GM21576 (cell line): ENCODE measurements around the gene USP32.
"Not testable (repeated sequence)": the region's sequence is repeated elsewhere in the genome, so short reads cannot be mapped to it uniquely, and the experiment has no call there.

Experiments used
- ATAC-seq: cut with Tn5 transposase; IDR thresholded peaks from one replicate; pipeline ENCODE4 v1.9.1; 2021; ENCODE audit warnings: mild to moderate bottlenecking, moderate library complexity; ENCODE audit not compliant: unreplicated experiment

The USP32 gene

DNA sequence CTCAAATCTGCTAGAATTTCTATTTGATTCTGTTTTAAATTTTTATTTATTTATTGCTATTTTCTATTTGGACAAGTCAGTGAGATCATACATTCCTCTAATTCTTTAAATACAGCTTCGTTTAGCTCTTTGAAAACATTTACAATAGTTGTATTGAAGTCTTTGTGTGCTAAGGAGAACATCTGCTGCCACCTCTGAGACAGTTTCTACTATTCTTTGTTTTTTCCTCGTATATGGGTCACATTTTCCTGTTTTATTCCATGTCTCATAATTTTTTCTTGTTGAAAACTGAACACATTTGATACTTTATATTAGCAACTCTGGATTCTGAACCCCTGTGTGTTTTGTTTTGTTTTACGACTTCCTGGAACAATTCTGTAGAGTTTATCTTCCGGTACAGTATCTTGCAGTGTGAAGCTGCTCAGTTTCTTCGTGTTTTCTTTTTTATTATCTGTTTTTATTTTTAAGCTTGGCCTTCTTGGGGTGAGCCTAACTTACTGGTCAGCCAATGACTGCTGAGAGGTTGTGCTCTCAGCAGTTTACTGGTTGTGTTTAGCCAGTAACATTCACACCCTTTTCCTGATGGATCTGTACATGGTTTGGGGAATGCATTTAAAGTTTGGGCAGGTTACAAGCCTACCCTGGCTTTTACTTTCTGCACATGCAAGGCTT is 143.2 kb downstream of the USP32 start:
- ATAC-seq: no peak

DNA sequence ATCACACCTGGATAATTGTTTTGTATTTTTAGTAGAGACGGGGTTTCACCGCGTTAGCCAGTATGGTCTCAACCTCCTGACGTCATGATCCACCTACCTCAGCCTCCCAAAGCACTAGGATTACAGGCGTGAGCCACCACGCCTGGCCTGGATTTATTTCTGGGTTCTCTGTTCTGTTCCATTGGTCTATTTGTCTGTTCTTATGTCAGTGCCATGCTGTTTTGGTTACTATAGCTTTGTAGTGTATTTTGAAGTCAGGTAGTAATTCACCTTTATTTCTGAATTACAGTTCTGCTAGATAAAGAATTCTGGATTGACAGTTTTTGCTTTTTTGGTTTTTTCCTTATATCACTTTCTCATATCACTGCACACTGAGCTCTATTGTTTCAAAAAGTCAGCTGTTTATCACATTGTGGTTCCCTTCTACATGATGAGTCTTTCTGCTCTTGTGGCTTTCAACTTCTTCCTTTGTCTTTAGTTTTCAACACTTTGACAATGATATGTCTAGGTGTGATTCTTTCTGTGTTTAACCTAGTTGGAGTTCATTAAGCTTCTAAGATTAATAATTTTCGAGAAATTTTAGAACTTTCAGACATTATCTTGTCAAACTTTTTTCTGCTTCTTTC is 144.0 kb downstream of the USP32 start:
- ATAC-seq: no peak

DNA sequence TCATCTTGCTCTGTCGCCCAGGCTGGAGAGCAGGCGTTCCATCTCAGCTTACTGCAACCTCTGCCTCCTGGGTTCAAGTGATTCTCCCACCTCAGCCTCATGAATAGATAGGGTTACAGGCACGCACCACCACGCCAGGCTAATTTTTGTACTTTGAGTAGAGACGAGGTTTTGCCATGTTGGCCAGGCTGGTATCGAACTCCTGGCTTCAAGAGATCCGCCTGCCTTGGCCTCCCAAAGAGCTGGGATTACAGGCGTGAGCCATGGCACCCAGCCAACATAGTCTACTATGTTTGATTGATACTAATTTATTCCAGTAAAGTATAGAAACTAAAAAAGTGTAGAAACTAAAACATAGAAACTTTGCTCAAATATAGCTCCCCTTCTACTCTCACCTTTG is 147.3 kb downstream of the USP32 start:
- no peak for ATAC-seq

DNA sequence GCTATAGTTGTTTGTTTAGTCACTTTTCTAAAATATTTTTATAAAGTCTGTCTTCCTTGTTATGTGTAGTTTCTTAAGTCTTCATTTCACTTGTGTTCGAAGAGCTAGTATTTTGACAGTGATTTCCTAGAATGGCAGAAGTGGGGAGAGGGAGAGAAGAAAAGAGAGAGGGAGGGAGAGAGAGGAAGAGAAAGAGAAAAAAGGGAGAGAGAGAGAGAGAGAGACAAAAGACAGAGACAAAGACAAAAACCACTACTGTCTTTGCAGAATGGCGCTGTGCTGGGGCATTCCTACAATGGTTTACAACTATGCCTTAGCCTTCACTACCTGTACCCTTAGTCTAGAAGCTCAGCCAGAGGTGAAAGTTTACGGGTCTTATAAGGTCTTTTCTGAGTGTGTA is 151.6 kb downstream of the USP32 start:
- no peak for ATAC-seq

DNA sequence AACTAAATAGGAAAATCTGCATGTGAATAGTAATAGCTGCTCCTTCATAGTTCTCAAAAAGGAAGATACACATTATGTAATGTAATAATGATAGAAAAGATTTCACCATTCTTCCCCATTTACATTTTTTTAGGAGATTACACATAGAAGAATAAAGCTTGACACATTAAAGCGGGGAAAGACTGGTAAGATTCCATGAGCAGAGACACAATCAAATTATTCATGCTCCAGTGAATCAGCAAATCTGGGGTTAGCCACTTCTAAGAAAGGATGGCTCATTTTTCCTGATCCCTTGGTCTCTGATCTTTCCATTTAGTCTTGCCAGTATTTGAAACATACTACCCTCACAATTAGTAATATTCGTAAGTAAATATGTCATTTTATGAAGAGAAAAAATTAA is 160.2 kb downstream of the USP32 start:
- ATAC-seq: no peak

DNA sequence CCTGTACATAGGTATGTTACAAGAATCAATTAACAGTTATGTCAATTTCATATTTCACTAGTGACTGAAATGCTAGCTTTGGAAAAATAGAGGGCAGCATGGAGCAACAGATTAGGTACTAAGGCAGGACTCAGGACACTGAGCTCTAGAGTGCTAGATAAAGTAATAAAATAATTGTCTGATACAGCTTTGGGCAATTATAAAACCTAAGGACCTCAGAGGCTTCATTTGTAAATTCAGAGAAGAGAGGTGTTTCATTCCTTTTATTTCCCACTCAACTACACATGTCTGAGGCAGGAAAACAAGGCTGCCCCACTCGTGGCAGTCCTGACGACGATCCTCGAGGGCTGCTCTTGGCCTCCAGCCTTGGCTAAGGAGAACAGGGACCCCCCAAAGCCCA is 160.7 kb downstream of the USP32 start:
- ATAC-seq: no peak

DNA sequence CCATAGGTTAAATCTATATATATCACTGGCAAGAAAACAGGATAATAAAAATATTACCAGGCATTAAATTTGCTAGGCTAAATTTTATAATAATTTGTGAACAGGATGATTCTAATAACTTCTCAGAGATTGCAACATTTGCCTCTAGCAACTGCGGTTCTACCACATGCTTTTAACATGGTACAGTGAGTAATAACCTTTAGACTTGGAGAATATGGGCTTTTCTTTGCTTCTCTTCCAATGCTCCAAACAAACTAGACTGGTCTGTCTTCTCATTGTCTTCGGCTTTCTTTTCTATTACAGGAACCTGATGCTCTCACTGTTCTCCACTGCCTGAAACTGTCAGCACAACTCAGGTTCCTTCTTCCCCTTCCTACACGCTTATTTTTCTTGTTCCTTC is 161.6 kb downstream of the USP32 start:
- ATAC-seq: no peak

DNA sequence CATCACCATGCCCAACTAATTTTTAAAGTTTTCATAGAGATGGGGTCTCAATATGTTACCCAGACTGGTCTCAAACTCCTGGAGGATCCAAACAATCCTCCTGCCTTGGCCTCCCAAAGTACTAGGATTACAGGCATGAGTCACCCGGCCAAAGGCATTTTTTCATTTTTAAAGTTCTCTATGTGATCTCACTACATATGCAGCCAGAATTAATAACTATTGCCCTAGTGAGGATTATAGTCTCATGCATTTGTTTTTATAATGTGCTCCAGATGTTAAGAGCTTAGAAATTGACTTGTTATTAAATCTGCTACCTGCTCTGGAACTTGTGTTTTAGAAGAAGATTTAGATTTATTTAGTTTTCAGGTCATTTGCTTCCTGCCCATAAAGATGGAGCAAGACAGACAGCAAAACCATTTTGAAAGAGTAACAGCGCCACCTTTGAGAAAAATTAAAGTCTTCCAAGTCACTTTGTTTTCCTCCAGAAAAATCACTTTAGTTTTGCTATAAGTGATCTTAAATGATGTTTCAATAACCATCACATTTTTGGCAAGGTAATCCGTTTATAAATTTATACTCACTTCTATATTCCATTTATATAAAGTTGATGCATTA is 162.6 kb downstream of the USP32 start:
- ATAC-seq: no peak

DNA sequence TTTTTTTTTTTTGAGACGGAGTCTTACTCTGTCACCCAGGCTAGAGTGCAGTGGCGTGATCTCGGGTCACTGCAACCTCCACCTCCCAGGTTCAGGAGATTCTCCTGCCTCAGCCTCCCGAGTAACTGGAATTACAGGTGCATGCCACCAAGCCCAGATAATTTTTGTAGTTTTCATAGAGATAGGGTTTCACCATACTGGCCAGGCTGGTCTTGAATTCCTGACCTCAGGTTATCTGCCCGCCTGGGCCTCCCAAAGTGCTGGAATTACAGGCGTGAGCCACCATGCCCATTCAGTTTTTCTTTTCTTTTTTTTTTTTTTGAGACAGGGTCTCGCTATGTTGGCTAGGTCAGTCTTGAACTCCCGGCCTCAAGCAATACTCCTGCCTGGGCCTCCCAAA is 164.7 kb downstream of the USP32 start:
- ATAC-seq: not testable (repeated sequence)

DNA sequence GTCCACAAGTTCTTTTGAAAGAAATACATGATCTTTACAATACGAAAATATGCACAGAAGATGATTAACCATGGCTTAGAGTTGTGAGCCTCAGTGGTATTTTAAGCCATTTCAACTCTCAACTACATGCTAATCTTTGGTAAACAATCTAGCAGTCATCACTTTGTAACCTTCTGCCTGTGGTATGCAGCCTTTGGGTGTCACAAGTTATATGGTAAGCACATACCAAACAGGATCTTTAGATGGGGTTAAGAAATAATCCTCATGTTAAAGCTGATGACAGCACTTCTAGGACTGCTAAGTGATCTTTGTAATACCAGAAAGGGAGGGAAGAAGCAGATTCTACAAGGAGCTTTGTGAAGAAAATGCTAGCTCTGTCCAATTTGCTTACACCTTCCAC is 167.9 kb downstream of the USP32 start:
- ATAC-seq: no peak

DNA sequence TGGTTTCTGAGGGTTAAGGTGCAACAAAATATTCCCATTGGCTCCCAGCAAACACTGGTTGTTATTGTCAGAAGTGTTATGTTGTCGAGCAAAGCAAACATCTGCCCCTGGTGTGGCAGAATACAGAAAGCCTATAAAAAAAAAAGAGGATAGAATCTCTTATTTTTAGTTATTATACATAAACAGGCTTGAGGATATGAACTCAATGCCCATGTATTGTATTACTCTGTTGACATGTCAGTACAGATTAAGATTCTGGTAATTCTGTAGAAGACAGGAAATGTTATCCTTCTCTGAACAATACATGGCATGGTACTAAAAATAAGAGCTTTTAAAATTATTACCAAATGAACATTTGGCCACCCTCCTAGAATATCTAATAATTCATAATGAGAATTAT is 168.5 kb downstream of the USP32 start:
- no peak for ATAC-seq

DNA sequence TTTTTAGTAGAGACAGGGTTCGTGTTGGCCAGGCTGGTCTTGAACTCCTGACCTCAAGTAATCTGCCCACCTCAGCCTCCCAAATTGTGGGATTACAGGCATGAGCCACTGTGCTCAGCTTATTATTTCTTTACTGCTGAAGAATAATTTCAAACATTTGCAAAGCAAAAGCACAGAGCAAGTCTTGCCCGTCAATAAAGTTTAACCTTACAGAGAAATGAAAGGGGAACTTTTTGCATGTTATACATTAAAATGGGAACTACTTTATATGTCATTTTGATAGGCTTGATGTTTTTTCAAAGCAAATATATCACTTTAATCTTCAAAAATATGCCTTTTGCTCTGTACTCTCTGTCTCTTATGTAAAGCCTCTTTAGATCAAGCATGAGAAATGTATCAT is 173.2 kb downstream of the USP32 start:
- not testable (repeated sequence) for ATAC-seq

DNA sequence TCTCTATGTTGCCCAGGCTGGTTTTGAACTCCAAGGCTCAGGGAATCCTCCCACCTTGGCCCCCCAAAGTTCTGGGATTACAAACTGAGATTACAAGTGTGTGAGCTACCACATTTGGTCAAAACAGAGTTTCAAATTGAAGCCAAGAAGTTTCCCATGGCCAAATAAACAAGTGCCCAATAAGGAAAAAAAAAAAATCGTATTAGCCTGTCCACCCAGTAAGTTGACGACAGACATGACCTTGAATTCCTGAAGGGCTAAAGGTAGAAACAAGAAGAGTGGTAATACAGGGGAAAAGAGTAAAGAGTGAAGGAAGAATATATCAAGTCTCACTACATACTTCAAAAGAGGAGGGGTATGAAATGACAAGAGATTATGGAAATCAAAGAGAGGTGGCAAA is 176.0 kb downstream of the USP32 start:
- ATAC-seq: not testable (repeated sequence)

DNA sequence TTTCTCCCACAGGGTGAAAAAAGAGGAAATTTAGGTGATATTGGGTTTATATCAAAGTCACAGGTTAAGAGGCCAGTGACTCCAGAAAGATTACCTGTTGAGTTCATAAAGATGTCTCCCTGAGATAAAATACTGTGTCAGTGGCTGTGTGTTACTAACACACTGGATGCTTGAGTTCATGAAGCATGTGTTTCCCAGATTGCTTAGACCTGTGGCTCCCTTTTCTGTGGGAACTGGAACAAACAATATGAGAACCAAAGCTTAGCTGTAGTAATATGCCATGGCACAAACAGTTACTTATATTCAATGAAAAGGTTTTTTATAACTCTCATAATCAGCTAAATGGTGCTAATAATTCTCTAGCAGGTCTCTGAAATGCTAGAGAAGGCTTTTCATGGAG is 180.7 kb downstream of the USP32 start:
- not testable (repeated sequence) for ATAC-seq

DNA sequence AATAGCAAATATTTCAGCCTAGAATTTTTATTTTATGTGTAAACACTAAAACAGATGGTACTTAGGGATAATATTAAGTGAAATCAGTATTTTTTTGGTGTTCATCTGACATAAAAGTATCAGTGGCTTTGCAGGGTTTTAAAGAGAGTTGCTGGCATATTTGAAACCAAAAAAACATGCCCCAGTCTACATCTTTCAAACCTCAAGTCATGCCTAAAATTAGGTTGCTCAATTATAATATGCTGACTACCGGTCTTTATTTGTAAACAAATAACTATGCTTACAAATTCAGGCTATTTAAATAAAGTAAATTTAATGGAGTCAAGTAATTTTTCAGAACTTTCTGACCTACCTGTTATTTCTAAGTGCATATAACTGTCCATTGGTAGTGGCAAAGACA is 183.6 kb downstream of the USP32 start:
- ATAC-seq: not testable (repeated sequence)

DNA sequence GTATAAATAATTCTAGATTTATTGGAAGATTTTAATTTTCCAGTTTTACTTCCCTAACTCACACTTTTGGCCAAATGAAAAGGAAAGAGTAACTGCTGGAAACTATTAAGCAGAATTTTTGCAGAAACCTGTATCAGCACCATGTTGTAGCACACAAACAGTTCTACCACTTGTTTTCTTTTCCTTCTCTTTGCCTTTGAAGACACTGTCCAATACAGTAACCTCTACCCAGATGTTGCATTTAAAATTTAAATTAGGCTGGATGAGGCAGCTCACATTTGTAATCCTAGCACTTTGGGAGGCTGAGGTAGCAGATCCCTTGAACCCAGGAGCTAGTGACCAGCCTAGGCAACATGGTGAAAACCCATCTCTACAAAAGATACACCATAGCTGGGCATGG is 186.2 kb downstream of the USP32 start:
- not testable (repeated sequence) for ATAC-seq

DNA sequence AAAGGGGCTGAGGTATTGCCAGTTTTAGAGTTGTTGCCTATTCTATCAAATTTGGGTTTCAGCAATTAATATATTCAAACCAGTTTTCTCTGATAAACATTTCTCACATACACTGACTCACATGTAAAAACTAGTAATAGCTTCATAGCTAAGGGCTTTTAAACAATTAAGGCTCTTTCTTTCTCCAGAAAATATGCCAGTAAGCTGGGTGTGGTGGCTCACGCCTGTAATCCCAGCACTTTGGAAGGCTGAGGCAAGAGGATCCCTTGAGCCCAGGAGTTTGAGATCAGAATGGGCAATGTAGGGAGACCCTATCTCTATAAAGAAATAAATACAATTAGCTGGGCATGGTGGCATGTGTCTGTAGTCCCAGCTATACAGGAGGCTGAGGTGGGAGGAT is 193.3 kb downstream of the USP32 start:
- not testable (repeated sequence) for ATAC-seq

DNA sequence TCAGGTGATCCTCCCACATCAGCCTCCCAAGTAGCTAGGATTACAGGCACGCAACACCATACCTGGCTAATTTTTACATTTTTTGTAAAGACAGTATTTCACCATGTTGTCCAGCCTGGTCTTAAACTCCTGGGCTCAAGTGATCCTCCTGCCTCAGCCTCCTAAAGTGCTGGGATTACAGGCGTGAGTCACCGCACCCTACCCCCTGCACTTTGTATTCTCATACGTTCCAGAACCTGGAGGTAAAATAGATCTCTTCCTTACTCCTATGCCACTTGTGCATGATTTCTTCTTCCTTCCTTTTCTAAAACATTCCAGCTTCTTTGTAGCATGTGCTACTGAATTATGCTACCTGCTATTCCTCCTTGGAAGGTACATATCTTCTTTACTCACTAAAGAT is 197.8 kb downstream of the USP32 start:
- ATAC-seq: not testable (repeated sequence)

DNA sequence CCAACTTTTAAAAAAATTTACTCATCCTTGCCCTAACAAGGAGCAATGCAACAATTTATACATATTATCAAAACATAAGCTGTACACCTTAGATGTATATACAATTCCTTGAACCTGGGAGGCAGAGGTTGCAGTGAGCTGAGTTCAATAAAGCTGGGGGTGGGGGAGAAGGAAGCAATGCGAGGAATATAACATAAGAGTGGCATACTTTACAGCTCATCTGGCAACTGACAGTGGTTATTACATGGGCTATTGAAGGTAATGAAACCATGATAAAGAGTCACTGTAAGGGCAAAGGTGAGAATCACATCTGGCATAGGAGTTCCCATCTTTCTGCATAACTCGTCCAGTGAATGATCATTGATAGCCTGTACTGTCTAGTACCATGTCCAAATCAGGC is 198.5 kb downstream of the USP32 start:
- no peak for ATAC-seq

DNA sequence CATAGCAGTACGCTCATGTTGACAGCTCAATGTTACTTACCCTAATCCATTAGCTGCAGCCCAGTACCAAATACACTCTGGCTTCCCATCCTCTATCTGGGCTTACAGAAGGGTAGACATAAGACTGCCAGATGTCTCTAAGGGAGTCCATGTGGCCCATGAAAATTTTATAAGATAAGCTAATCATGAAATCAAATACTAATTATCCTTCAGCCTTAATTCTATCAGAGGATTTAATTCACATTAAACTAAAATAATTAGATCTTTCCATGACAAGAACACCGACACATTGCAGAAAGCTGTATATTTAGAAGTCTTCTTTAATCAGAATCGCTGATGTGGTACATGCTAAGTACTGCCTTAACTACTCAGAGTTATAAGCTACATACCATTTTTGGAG is 198.9 kb downstream of the USP32 start:
- ATAC-seq: not testable (repeated sequence)

DNA sequence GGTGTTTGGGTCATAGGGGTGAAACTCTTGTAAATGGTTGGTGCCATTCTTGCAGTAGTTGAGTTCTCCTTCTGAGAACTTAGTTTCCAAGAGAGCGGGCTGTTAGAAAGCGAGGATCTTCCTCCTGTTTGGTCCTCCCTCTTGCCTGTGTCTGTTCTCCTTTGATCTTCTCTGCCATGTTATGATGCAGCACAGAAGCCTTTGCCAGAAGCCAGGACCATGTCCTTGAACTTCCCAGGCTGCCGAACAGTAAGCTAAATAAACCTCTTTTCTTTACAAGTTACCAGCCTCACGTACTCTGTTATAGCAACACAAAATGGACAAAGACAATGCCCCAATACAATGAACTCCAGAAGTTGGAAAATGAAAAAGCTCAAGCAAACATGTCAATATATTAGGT is 201.9 kb downstream of the USP32 start:
- not testable (repeated sequence) for ATAC-seq

DNA sequence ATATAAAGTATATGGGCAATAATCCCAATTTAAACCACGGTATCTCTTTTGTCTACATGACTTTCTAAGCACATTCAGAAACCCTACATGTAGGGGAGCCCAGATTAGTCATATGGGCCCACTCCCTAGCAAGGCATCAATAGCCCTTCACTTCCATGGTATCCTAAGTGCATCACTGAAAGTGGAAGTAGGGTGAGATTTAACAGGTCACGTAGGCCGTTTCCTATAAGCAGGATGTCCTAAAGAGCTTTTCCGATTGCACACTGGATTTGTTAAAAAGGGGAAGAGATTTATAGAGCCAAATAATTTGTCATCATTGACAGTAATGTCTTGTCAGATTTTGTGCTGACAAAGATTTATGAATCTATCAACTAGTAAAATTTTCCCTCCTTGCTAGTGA is 203.2 kb downstream of the USP32 start:
- no peak for ATAC-seq
